ENCODE measurements around the gene CYP26C1. TPM values are rescaled to one million over a fixed set of nuclear protein-coding genes. Genes with fewer than 3 reads are reported as not detected.

The CYP26C1 gene
- total RNA-seq (2014; rRNA removed; shearing (Covaris generic)) (0.15 and 0.19 TPM in 2 replicates), total RNA-seq (2022) (0.09 and 0.15 TPM in 2 replicates), Bru-seq, nascent RNA (percentile 23 among the genes with signal in this experiment), BruChase-seq, experiment 1, labeled RNA remaining after a 6-hour chase (percentile 27 among the genes with signal in this experiment), BruChase-seq, experiment 2, labeled RNA remaining after a 2-hour chase (percentile 24 among the genes with signal in this experiment)
- long read RNA-seq, result 0 reads

- H3K4me2 ChIP-seq (ENCODE audit: low read length), result no peak within 1 kb of the TSS
- no peaks in the 10 kb centered on the region for H3K4me1 ChIP-seq (ENCODE audit: insufficient read depth, low read length, poor library complexity, severe bottlenecking)
- no peak within 1 kb of the TSS for H3K4me3 ChIP-seq (ENCODE audit: low read depth, low read length, poor library complexity, severe bottlenecking)
- no peak for DNase-seq (ENCODE audit: low spot score)
- no peak within 1 kb of the TSS for H3K27ac ChIP-seq (ENCODE audit: low read depth, low read length, poor library complexity, severe bottlenecking)
- POLR2A ChIA-PET, result no interaction called here
- intact Hi-C loops (cut with micrococcal nuclease; ENCODE audit: unreplicated experiment), result no loop called here
- BruUV-seq (replicated peaks), result no TSS peak
- CTCF ChIA-PET (ENCODE audit: unreplicated experiment), result interaction anchor here (0.6 kb wide), 1 partner anchor 1038 kb away, joined by 3 read pairs; no protein-coding TSS in a partner anchor
- no peaks in the 10 kb centered on the region for H3K9me2 ChIP-seq (ENCODE audit: insufficient read depth, low read length)
- no peaks in the 10 kb centered on the region for H3K79me2 ChIP-seq (ENCODE audit: insufficient read depth, low read depth, low read length)
- H3K36me3 ChIP-seq (ENCODE audit: insufficient read depth, low read length), result no peaks in the 10 kb centered on the region
- H3K9me3 ChIP-seq (ENCODE audit: low read length), result no peaks in the 10 kb centered on the region
- TF ChIP-seq EZH2phosphoT487 (IDR thresholded peaks at IDR 0.05; ENCODE audit: borderline replicate concordance, low read depth, low read length) (no peak), CTCF (conservative IDR thresholded peaks at IDR 0.05; ENCODE audit: low read length) (no peak)
- no peak within 1 kb of the TSS for H2AFZ ChIP-seq (ENCODE audit: low read length)
- H4K20me1 ChIP-seq (ENCODE audit: insufficient read depth, low read length), result no peaks in the 10 kb centered on the region
Observed at GRCh38 chr10:93059975-93060886, at the start of gene CYP26C1. CYP26C1 (plus strand) TSS chr10:93060798; CDS start chr10:93061264, 466 bp downstream.

GRCh38 chr10:93015722-93016121 lies 44.9 kb upstream of the CYP26C1 start:
- H3K4me1 ChIP-seq (ENCODE audit: insufficient read depth, low read length, poor library complexity, severe bottlenecking), result no peaks in the 10 kb centered on the region
- no peak overlapping the region for H2AFZ ChIP-seq (ENCODE audit: low read length)
- no peaks in the 10 kb centered on the region for H3K9me3 ChIP-seq (ENCODE audit: low read length)
- ChIA-PET POLR2A (no interaction called here), CTCF (ENCODE audit: unreplicated experiment) (no interaction called here)
- no peak overlapping the region for H3K4me3 ChIP-seq (ENCODE audit: low read depth, low read length, poor library complexity, severe bottlenecking)
- intact Hi-C loops (cut with micrococcal nuclease; ENCODE audit: unreplicated experiment), result no loop called here
- H3K27ac ChIP-seq (ENCODE audit: low read depth, low read length, poor library complexity, severe bottlenecking), result no peak overlapping the region
- BruUV-seq (replicated peaks), result no TSS peak
- H3K9me2 ChIP-seq (ENCODE audit: insufficient read depth, low read length), result no peaks in the 10 kb centered on the region
- no peaks in the 10 kb centered on the region for H3K79me2 ChIP-seq (ENCODE audit: insufficient read depth, low read depth, low read length)
- TF ChIP-seq CTCF (conservative IDR thresholded peaks at IDR 0.05; ENCODE audit: low read length) (no peak), EZH2phosphoT487 (IDR thresholded peaks at IDR 0.05; ENCODE audit: borderline replicate concordance, low read depth, low read length) (no peak)
- no peak for DNase-seq (ENCODE audit: low spot score)
- no peaks in the 10 kb centered on the region for H4K20me1 ChIP-seq (ENCODE audit: insufficient read depth, low read length)
- H3K4me2 ChIP-seq (ENCODE audit: low read length), result no peak overlapping the region
- H3K36me3 ChIP-seq (ENCODE audit: insufficient read depth, low read length), result no peaks in the 10 kb centered on the region

Data from OCI-LY7 (cell line).